ENCODE data around the gene MSH5.
"Not testable (repeated sequence)": the region's sequence is repeated elsewhere in the genome, so short reads cannot be mapped to it uniquely, and the experiment has no call there.

The MSH5 gene

DNA sequence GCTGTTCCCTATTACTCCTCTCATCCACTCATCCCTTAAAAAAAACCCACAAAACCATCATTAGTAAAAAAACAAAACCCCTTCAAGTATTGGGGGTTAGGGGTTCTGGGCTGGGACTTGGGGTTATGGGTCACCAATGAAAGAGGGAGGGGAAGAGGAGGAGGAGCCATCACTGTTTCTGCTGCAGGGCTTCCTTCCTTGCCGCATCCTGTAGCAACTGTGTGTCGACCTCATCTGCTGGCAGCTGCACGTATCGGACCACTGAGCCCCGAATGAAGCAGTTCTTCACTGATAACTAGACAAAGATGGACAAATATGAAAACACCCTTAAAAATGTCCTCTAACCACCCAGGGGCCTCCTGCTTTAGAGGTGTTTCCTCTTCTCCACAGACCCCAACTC, 57.8 kb downstream of the MSH5 start:
- Histone ChIP-seq H4K20me1 (ENCODE audit: insufficient read depth, low read length, poor library complexity, severe bottlenecking) (peaks cover 19% of the 10 kb centered on the region), H3K4me1 (ENCODE audit: insufficient read depth, low read length, poor library complexity, severe bottlenecking) (peaks cover 42% of the 10 kb centered on the region), H3K9me2 (replicated peaks; ENCODE audit: low read depth, low read length) (no peaks in the 10 kb centered on the region), H3K4me3 (ENCODE audit: low read length, poor library complexity, severe bottlenecking) (peak overlapping the region; percentile 64), H3F3A (ENCODE audit: low read depth) (peaks cover 9% of the 10 kb centered on the region; the same call in 1 of the 2 replicates), H2AFZ (ENCODE audit: low read length) (no peak overlapping the region), H3K36me3 (ENCODE audit: insufficient read depth, low read length) (no peaks in the 10 kb centered on the region), H3K9ac (ENCODE audit: low read depth, low read length, poor library complexity, severe bottlenecking) (peak overlapping the region; percentile 65), H3K9me3 (ENCODE audit: insufficient read depth, low read depth, low read length) (no peaks in the 10 kb centered on the region), H3K4me2 (ENCODE audit: low read depth, low read length, poor library complexity, severe bottlenecking) (peak overlapping the region; percentile 66), H3K27me3 (ENCODE audit: insufficient read depth, low read length, poor library complexity, severe bottlenecking) (peaks cover 7% of the 10 kb centered on the region), H3K79me2 (ENCODE audit: insufficient read depth, low read length) (peaks cover 53% of the 10 kb centered on the region)
- TF ChIP-seq EZH2phosphoT487 (IDR thresholded peaks at IDR 0.05; ENCODE audit: borderline replicate concordance), result no peak
- TF ChIP-seq, protein P1, sequence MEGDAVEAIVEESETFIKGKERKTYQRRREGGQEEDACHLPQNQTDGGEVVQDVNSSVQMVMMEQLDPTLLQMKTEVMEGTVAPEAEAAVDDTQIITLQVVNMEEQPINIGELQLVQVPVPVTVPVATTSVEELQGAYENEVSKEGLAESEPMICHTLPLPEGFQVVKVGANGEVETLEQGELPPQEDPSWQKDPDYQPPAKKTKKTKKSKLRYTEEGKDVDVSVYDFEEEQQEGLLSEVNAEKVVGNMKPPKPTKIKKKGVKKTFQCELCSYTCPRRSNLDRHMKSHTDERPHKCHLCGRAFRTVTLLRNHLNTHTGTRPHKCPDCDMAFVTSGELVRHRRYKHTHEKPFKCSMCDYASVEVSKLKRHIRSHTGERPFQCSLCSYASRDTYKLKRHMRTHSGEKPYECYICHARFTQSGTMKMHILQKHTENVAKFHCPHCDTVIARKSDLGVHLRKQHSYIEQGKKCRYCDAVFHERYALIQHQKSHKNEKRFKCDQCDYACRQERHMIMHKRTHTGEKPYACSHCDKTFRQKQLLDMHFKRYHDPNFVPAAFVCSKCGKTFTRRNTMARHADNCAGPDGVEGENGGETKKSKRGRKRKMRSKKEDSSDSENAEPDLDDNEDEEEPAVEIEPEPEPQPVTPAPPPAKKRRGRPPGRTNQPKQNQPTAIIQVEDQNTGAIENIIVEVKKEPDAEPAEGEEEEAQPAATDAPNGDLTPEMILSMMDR (conservative IDR thresholded peaks at IDR 0.05; ENCODE audit: low read length), result no peak

DNA sequence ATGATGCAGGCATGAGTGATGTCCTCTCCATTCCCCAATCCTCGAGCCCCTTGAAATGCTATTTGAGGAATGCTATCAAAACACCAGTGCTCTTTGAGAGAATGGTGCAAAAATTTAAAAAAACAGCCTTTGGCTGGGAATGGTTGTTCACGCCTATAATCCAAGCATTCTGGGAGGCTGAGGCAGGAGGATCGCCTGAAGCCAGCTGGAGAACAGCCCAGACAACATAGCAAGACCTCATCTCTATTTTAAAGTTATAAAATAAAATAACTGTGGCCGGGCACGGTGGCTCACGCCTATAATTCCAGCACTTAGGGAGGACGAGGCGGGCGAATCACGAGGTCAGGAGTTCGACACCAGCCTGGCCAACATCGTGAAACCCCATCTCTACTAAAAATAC, 60.0 kb downstream of the MSH5 start:
- no peak overlapping the region for H2AFZ ChIP-seq (ENCODE audit: low read length)
- H3K4me2 ChIP-seq (ENCODE audit: low read depth, low read length, poor library complexity, severe bottlenecking), result no peak overlapping the region
- peaks cover 50% of the 10 kb centered on the region for H3K79me2 ChIP-seq (ENCODE audit: insufficient read depth, low read length)
- H3F3A ChIP-seq (ENCODE audit: low read depth), result peaks cover 9% of the 10 kb centered on the region; the same call in 1 of the 2 replicates
- TF ChIP-seq, protein P1 (conservative IDR thresholded peaks at IDR 0.05; ENCODE audit: low read length), result no peak
- no peak for TF ChIP-seq EZH2phosphoT487 (IDR thresholded peaks at IDR 0.05; ENCODE audit: borderline replicate concordance)
- H3K9ac ChIP-seq (ENCODE audit: low read depth, low read length, poor library complexity, severe bottlenecking), result peak overlapping the region; percentile 12
- H3K9me2 ChIP-seq (replicated peaks; ENCODE audit: low read depth, low read length), result no peaks in the 10 kb centered on the region
- H3K9me3 ChIP-seq (ENCODE audit: insufficient read depth, low read depth, low read length), result no peaks in the 10 kb centered on the region
- peaks cover under 1% of the 10 kb centered on the region for H4K20me1 ChIP-seq (ENCODE audit: insufficient read depth, low read length, poor library complexity, severe bottlenecking)
- H3K4me1 ChIP-seq (ENCODE audit: insufficient read depth, low read length, poor library complexity, severe bottlenecking), result peaks cover 29% of the 10 kb centered on the region
- peaks cover 7% of the 10 kb centered on the region for H3K27me3 ChIP-seq (ENCODE audit: insufficient read depth, low read length, poor library complexity, severe bottlenecking)
- no peak overlapping the region for H3K4me3 ChIP-seq (ENCODE audit: low read length, poor library complexity, severe bottlenecking)
- no peaks in the 10 kb centered on the region for H3K36me3 ChIP-seq (ENCODE audit: insufficient read depth, low read length)

DNA sequence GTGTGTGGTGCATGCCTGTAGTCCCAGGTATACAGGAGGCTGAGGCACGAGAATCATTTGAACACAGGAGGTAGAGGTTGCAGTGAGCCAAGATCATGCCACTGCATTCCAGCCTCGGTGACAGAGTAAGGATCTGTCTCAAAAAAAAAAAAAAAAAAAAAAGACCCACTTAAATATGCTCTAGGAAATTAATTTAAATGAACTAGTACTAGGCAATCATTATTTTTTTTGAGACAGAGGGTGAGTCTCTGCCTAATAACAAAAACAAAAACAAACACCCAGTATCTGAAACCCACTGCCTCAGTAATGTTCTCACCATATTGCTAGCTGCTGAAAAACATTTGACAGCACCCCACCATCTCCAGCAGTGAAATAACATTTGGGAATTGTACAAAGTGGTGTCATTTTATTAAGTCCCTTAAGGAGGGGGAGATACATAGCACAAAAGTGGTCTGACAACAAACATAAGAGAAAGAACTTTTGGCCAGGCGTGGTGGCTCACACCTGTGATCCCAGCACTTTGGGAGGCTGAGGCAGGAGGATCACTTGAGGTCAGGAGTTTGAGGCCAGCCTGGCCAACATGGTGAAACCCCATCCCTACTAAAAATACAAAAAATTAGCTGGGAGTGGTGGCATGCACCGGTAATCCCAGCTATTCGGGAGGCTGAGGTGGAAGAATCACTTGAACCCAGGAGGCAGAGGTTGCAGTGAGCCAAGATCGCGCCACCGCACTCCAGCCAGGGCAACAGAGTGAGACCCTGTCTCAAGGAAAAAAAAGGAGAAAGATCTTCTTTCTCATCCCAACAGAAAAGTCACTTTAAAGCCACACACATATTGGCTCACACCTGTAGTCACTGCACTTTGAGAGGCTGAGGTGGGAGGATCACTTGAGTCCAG, 61.5 kb downstream of the MSH5 start:
- H3K9ac ChIP-seq (ENCODE audit: low read depth, low read length, poor library complexity, severe bottlenecking); H3K9me3 ChIP-seq (ENCODE audit: insufficient read depth, low read depth, low read length); H3K27me3 ChIP-seq (ENCODE audit: insufficient read depth, low read length, poor library complexity, severe bottlenecking); H4K20me1 ChIP-seq (ENCODE audit: insufficient read depth, low read length, poor library complexity, severe bottlenecking); H3F3A ChIP-seq (ENCODE audit: low read depth); H3K9me2 ChIP-seq (replicated peaks; ENCODE audit: low read depth, low read length); H2AFZ ChIP-seq (ENCODE audit: low read length); H3K4me3 ChIP-seq (ENCODE audit: low read length, poor library complexity, severe bottlenecking); H3K36me3 ChIP-seq (ENCODE audit: insufficient read depth, low read length); H3K4me2 ChIP-seq (ENCODE audit: low read depth, low read length, poor library complexity, severe bottlenecking): not testable (repeated sequence)
- Histone ChIP-seq H3K79me2 (ENCODE audit: insufficient read depth, low read length) (peaks cover 58% of the 10 kb centered on the region), H3K4me1 (ENCODE audit: insufficient read depth, low read length, poor library complexity, severe bottlenecking) (peaks cover 35% of the 10 kb centered on the region)

Data from Loucy (cell line).